Mammary epithelial cell (primary cell): ENCODE data around the gene RARA.
A peak's percentile ranks its signal among the peaks of the same experiment; 100 is the strongest.

ENCODE experiments used
- EZH2 ChIP-seq: IDR thresholded peaks from 2 replicates; pipeline ENCODE4 v1.6.1; 2012; ENCODE audit warnings: low read length, inconsistent platforms, borderline replicate concordance
- TF ChIP-seq, protein P1 (sequence below), 2 donors: IDR thresholded peaks in 1 of 2; conservative IDR thresholded peaks in 1 of 2; 2 replicates each; pipeline ENCODE4 v1.5.1; 2011 to 2012; ENCODE audit warnings: inconsistent platforms in 2 of 2, low read length in 2 of 2, mild to moderate bottlenecking in 2 of 2, control low read depth in 1 of 2, low read depth in 1 of 2; ENCODE audit not compliant: insufficient read depth in 1 of 2; ENCODE audit errors: extremely low read depth in 1 of 2

DNA sequence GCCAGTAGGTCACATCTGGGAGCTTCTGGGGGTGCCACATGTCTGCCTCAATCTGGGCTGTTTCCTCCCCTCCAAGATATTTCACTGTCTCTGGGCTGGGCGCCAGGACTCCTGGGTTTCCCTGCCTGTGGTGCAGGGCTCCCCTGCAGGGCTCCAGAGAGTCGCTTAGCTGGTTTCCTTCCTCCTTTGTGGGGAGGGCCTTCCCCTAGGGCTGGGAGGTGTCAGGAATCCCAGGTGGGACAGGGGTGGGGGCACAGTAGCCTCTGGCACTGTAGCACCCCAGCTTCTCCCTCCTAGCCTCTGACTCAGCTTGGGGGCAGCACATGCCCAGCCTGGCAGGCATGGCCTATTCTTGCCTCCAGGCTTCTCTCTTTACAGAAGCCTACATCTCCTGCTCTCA, 2.6 kb downstream of the RARA start:
- TF ChIP-seq, protein P1, sequence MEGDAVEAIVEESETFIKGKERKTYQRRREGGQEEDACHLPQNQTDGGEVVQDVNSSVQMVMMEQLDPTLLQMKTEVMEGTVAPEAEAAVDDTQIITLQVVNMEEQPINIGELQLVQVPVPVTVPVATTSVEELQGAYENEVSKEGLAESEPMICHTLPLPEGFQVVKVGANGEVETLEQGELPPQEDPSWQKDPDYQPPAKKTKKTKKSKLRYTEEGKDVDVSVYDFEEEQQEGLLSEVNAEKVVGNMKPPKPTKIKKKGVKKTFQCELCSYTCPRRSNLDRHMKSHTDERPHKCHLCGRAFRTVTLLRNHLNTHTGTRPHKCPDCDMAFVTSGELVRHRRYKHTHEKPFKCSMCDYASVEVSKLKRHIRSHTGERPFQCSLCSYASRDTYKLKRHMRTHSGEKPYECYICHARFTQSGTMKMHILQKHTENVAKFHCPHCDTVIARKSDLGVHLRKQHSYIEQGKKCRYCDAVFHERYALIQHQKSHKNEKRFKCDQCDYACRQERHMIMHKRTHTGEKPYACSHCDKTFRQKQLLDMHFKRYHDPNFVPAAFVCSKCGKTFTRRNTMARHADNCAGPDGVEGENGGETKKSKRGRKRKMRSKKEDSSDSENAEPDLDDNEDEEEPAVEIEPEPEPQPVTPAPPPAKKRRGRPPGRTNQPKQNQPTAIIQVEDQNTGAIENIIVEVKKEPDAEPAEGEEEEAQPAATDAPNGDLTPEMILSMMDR (conservative IDR thresholded peaks at IDR 0.05 in 1 of 2, IDR thresholded peaks at IDR 0.05 in 1 of 2; ENCODE audit: extremely low read depth in 1 of 2, insufficient read depth in 1 of 2, low read depth in 1 of 2, low read length in 2 of 2): peak in 1 of 2 donors; percentile 13
- no peak for TF ChIP-seq EZH2
